ENCODE measurements around the gene LHX6. TPM values are rescaled to one million over a fixed set of nuclear protein-coding genes. Genes with fewer than 3 reads are reported as not detected.

LHX6 gene
- total and polyA plus RNA-seq, 2 of the 8 experiments (the other 6 are each of a cell fraction or from before 2014, with no cell fraction given) = 0.92 to 1.2 TPM

DNA sequence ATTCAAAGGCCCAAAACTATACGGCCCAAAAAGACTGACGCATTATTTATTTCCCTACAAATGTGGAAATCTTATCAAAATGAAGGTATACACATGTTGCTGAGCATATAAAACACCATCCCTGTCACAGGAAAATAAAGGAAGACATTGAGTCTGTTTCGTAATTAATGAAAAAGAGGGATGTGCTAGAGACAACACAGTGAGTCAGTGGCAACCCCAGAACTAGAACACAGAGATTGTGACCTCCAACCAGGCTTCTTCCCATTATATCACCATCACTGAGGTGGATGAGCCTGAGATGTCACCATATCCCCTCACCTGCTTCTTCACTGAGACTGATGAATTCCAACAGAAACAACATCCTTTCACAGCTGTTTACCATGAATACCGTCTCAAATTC, 73.0 kb downstream of the LHX6 start:
- 95% methylated on average over 4 of the region's 4 CpGs; no CpG with 5 or more reads in 1 of the 2 experiments for WGBS, 2 experiments (ENCODE audit: extremely low coverage in 1 of 2, insufficient coverage in 1 of 2, insufficient read length in 1 of 2, insufficient replicate concordance in 2 of 2, low coverage in 1 of 2, low lambda C conversion rate in 2 of 2, missing lambda C conversion rate in 1 of 2)
- H2BK12ac ChIP-seq (ENCODE audit: low read depth, low read length) = no peak overlapping the region
- H3K9me3 ChIP-seq (ENCODE audit: insufficient read depth in 2 of 2, low read depth in 1 of 2, low read length in 1 of 2) = no peaks in the 10 kb centered on the region
- H2BK20ac ChIP-seq (ENCODE audit: low read length) = no peak overlapping the region
- no peak overlapping the region for H3K4me3 ChIP-seq (ENCODE audit: extremely low read depth in 1 of 4, insufficient read depth in 2 of 4, low read depth in 3 of 4, low read length in 4 of 4)
- FAIRE-seq (no peak), DNase-seq (ENCODE audit: low read depth in 1 of 2, low spot score in 2 of 2) (no peak)
- no peak overlapping the region for H2BK15ac ChIP-seq (ENCODE audit: low read length)
- no peak overlapping the region for H3K56ac ChIP-seq (replicated peaks; ENCODE audit: insufficient read length, low read depth, low read length)
- H3K4me2 ChIP-seq (ENCODE audit: insufficient read depth in 1 of 2, low read depth in 2 of 2, low read length in 2 of 2) = no peak overlapping the region
- H3K4me1 ChIP-seq (replicated peaks in 1 of 4; ENCODE audit: control insufficient read depth in 3 of 4, insufficient read depth in 4 of 4, low read length in 3 of 4) = peaks cover 0 to 4% (median 0%) of the 10 kb centered on the region in 4 experiments; a peak in 2 of 7 replicates
- H4K5ac ChIP-seq (ENCODE audit: insufficient read length, low read depth, low read length) = no peak overlapping the region
- H3K36me3 ChIP-seq (ENCODE audit: control insufficient read depth in 2 of 4, insufficient read depth in 4 of 4, low read length in 3 of 4) = no peaks in the 10 kb centered on the region
- H3K9ac ChIP-seq (replicated peaks in 1 of 4; ENCODE audit: extremely low read depth in 1 of 4, low read depth in 3 of 4, low read length in 3 of 4) = no peak overlapping the region
- peaks cover 0 to 20% of the 10 kb centered on the region in 2 experiments; a peak in 3 of 4 replicates for H3K79me2 ChIP-seq (ENCODE audit: control insufficient read depth in 1 of 2, insufficient read depth in 2 of 2, low read length in 2 of 2)
- no peak overlapping the region for H4K91ac ChIP-seq (replicated peaks; ENCODE audit: insufficient read length, low read length)
- peaks cover 0 to 4% of the 10 kb centered on the region in 2 experiments for H4K20me1 ChIP-seq (replicated peaks in 1 of 2; ENCODE audit: control insufficient read depth in 1 of 2, insufficient read depth in 2 of 2, low read length in 2 of 2)
- H3K14ac ChIP-seq (ENCODE audit: insufficient read length) = no peak overlapping the region
- TF ChIP-seq GABPA (IDR thresholded peaks at IDR 0.05; ENCODE audit: borderline replicate concordance, insufficient read depth, low read length) (no peak), RFX5 (IDR thresholded peaks at IDR 0.05; ENCODE audit: borderline replicate concordance, low read depth, low read length) (no peak), BRCA1 (IDR thresholded peaks at IDR 0.05; ENCODE audit: low read depth, low read length) (no peak), RXRA (IDR thresholded peaks at IDR 0.05; ENCODE audit: insufficient read depth, low read depth, low read length) (no peak), PHF8 (conservative IDR thresholded peaks at IDR 0.05; ENCODE audit: low read depth, low read length) (no peak)
- H3K79me1 ChIP-seq (ENCODE audit: low read depth, low read length) = 0 out of 2 replicates have a peak, but pooled peaks cover 2% of the 10 kb centered on the region
- H4K8ac ChIP-seq (ENCODE audit: extremely low read depth, insufficient read depth, low read length) = no peak overlapping the region
- H3K27ac ChIP-seq (ENCODE audit: low read depth, low read length) = no peak overlapping the region
- ChIA-PET CTCF (ENCODE audit: partially characterized antibody) (interaction anchor here (0.7 to 5.3 kb wide), 6 partner anchors 11 to 190 kb away, joined by 3 to 34 read pairs (median 4); no protein-coding TSS in a partner anchor), POLR2A (ENCODE audit: partially characterized antibody) (interaction anchor here (0.6 to 0.8 kb wide), 2 partner anchors 11 to 112 kb away, joined by 3 read pairs; no protein-coding TSS in a partner anchor)
- no peak overlapping the region for H3K18ac ChIP-seq (ENCODE audit: extremely low read depth, low read length)
- no peak overlapping the region for H2AFZ ChIP-seq (ENCODE audit: low read length)
- no peaks in the 10 kb centered on the region for H3K27me3 ChIP-seq (replicated peaks in 1 of 4; ENCODE audit: control insufficient read depth in 3 of 4, extremely low read depth in 1 of 4, insufficient read depth in 3 of 4, low read length in 3 of 4)
- no peak overlapping the region for H2BK5ac ChIP-seq (ENCODE audit: low read depth, low read length)
- peaks cover 2% of the 10 kb centered on the region for H3K23me2 ChIP-seq (ENCODE audit: low read depth, low read length)
- H3K4ac ChIP-seq (replicated peaks; ENCODE audit: insufficient read length, low read depth, low read length) = no peak overlapping the region
- H2BK120ac ChIP-seq (replicated peaks; ENCODE audit: low read depth, low read length) = no peak overlapping the region
- no peak overlapping the region for H2AK5ac ChIP-seq (ENCODE audit: low read depth, low read length)
- H3K23ac ChIP-seq (ENCODE audit: insufficient read length) = no peak overlapping the region
